NOMO-1 treated with dmso at 0.1 percent for 144 hours (cell line): ENCODE results near the gene MGAT4A.

ENCODE experiments used
- DNase-seq: peaks from one replicate; lab custom pipeline; 2025; ENCODE audit not compliant: unreplicated experiment; lab: John Stamatoyannopoulos, UW

Gene MGAT4A

DNA sequence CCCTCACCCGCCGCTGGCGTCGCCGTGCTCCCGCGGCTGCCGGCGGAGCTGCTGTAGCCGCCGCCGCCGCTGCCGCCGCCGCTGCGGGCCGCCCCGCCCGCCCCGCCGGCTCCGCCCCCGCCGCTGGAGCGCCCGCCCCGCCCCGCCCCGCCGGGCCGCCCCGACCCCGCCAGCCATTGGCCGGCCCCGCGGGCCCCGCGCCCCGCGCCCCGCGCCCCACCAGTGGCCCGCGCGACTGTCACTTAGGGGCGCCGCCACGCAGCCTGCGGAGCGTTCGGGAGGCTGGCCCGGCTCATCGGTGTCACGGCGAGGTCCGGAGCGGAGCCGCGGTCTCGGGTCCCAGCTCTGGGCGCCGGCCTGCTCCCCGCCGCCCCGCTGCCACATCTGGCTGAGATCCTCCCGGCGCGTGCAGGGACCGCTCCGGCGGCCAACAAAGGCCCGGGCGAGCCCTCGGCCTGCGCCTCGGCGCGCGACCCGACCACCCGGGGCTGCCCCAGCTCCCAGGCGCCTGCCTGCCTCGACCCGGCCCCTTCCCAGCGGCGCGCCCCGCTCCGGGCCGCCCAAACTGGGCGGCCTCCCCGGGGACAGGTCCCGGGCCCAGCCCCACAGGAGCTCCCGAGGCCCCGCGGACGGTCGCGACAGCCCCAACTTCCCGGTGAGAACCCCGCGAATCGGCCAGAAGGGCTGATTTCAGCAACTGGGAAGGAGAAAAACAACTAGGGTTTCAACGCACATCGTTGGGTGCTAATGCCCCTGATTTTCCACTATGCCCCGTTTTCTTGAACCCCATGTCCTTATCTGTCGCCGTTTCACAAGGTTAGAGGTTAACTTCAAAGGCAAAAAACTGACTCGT, at the start of gene MGAT4A:
Gene MGAT4A (minus strand): TSS at position 92 of the 853 bp plus-strand sequence. CDS start 4,800 bp downstream, outside the sequence.
- DNase-seq: peak; percentile 17

GRCh38 chr2:98778741-98779483, 48.0 kb upstream of the MGAT4A start:
- DNase-seq: no peak

DNA sequence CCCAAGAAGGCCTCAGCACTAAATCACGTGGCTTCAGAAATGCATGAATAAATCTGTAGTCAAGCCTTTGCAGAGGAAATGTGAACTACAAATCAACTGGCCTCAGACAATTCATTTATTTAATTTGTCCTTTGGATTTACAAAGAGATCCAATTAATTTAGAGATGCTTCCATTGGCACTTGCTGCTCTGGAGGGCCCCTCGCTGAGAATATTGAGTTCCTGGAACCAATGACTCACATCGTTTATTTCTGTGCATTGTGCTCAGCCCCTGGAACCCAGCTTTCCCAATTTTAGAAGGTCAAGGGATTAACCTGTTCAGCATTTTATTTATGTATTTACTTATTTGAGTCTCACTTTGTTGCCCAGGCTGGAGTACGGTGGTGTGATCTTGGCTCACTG, 47.2 kb upstream of the MGAT4A start:
- no peak for DNase-seq

DNA sequence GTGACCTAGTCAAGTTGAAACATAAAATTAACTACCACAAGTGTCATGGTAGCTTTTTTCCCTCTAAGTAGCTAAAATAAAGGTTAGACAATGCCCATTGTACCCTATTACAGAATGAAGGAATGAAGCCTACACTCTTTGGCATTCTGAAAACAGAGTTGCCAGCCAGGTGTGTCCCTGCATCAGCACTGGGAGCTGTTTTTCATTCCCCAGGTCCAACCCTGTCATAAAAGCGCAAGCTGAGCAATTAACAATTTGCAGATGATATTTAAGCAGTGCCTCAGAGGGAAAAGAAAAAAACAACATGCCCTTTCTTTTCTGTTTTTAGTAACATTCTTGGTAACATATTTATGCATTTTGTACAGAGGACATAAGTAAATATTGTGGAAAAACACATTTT, 46.8 kb upstream of the MGAT4A start:
- DNase-seq: no peak

DNA sequence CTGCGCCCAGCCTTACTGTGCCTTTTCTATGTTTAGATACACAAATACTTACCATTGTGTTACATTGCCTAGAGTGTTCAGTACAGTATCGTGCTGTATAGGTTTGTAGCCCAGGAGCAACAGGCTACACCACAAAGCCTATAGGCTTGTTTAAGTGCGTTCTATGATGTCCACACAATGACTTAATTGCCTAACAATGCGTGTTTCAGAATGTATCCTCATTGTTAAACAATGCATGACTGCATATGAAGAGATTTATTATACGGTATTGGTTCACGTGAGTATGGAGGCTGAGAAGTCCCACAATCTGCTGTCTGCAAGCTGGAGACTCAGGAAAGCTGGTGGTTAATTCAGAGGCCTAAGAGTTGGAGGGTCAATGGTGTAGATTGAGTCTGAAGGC, 46.1 kb upstream of the MGAT4A start:
- no peak for DNase-seq

DNA sequence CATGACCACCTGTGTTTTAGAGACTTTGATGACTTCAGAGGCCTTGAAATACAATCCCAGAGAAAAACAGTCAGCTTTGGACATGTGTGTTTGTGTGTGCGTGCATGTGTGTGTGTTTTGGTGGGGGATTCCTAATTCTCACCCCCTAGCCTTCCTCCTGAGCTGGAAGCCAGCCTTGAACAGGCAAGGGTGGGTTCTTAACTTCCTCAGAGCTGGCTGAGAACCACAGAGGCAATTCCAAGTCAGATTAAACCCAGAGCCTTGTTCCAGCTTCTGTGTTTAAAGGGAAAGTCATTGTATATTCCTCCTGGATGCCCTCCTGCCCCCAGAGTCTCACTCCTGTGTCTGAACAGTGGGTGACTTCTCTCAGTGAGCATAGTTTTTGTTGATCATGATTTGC, 45.2 kb upstream of the MGAT4A start:
- DNase-seq: no peak

- DNase-seq: no peak
These were observed 44.4 kb upstream of the MGAT4A start for GRCh38 chr2:98775146-98775986.

GRCh38 chr2:98773907-98774306, 43.0 kb upstream of the MGAT4A start:
- DNase-seq: no peak

DNA sequence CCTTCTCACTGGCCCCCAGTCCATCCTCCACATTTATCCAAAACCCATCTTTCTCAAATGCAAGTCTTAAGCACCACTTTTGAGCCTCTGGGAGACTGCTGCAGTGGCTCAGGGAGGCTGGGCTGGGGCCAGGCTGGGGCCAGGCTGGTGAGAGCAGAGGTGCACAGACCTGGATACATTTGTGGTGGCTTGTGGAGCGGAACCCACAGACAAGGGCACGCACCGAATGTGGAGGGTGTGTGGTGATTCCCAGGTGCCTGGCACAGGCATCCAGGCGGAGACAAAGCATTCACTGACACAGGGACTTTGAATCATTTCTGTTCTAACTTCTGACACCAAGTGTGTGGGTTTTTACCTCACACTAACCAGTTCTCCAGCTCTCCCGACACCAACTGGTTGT, 42.2 kb upstream of the MGAT4A start:
- DNase-seq: no peak

- no peak for DNase-seq
These were observed 41.6 kb upstream of the MGAT4A start for GRCh38 chr2:98772536-98772935.

GRCh38 chr2:98771721-98772524, 41.0 kb upstream of the MGAT4A start:
- peak; percentile 32 for DNase-seq

- no peak for DNase-seq
These were observed 40.3 kb upstream of the MGAT4A start for GRCh38 chr2:98771264-98771663.

GRCh38 chr2:98769784-98770183, 38.9 kb upstream of the MGAT4A start:
- no peak for DNase-seq

GRCh38 chr2:98769114-98769476, 38.2 kb upstream of the MGAT4A start:
- no peak for DNase-seq

- no peak for DNase-seq
These were observed 37.6 kb upstream of the MGAT4A start for GRCh38 chr2:98768384-98769113.

DNA sequence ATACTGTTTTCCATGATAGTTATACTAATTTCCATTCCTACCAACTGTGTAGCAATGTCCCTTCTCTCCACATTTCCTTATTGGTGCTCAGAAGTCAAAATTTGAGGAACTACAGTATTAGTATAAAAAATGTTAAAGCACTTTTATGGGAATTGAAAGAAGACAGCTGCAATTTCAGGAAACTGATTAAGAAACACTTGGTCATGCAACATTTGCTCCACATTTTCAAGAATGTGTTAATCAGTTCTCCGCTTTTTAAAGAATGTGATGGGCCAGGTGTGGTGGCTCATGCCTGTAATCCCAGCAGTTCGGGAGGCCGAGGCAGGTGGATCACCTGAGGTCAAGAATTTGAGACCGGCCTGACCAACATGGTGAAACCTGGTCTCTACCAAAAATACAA, 33.6 kb upstream of the MGAT4A start:
- peak; percentile 27 for DNase-seq

- no peak for DNase-seq
These were observed 32.4 kb upstream of the MGAT4A start for GRCh38 chr2:98763209-98763951.

DNA sequence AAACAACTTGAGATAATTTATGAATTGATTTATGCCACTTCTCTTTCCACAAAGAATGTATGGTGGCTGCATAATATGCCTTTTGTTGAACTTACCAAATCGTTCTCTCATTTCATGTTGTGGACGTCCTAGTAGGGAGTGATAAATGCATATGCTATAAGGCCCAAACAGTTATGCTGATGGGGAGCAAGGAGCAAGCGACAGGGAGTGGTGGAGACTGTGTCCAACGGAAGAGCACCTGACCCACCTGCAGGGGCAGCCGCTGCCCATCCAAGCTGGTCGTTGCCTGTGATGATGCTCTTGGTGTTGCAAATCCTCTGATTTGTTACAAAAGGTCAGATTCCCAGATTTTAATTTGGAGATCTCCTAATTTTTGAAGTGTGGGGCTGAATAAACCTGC, 31.0 kb upstream of the MGAT4A start:
- DNase-seq: no peak

DNA sequence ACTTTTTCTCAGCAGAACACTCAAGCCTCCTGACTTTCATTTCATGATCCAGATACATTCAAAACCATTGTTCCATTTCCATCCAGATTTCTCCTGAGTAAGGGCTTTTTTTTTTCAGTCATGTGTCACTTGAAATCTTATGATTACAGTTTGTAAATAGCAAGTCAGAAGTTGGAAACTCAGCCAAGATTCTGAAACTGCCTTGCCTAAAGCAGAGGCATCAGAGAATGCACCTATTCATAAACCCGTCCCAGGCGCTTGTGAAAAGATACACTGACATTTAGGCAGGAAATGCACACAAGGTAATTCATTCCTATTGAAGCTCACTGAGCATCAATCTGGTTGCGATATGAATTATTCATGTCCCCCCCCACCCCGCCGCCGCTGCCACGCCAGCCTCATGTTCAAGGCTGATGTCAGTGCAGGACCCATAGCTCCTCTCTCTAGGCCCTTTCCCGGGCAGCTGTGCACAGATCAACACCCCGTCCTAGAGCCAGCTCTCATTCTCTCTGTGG, 30.4 kb upstream of the MGAT4A start:
- DNase-seq: no peak
